Measurements from ENCODE around the gene MYB.
"Not testable (repeated sequence)": the region's sequence is repeated elsewhere in the genome, so short reads cannot be mapped to it uniquely, and the experiment has no call there.

Gene MYB

DNA sequence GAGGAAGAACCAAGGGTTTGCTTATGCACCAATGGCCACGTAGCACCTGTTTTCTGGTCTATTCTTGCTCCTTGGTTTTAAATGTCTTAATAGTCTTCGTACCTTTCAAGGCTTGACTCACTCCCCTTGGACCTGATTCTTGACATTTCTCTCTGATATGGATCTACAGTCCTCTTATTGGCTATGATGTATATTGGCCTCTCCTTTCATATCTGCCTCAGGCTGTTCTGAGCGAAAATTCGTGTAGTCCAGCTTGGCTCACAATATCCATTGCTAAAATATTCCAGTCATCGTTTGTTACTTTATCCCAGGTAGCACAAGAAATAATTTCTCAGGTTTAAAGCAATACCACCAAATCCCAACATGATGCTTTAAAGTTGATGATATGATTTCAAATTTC, 59.6 kb downstream of the MYB start:
- Histone ChIP-seq H3K27me3 (ENCODE audit: control insufficient read depth in 1 of 2, insufficient read depth in 2 of 2, low read length in 2 of 2) (no peaks in the 10 kb centered on the region), H3K4me1 (ENCODE audit: control insufficient read depth in 1 of 2, insufficient read depth in 2 of 2, low read length in 2 of 2) (peaks cover 7 to 13% of the 10 kb centered on the region in 2 donors), H3K27ac (ENCODE audit: low read depth, low read length) (no peak overlapping the region), H3K36me3 (ENCODE audit: control insufficient read depth in 1 of 2, insufficient read depth in 2 of 2, low read length in 2 of 2) (no peaks in the 10 kb centered on the region), H3K9ac (ENCODE audit: low read depth in 1 of 2, low read length in 2 of 2) (no peak overlapping the region), H3K9me3 (ENCODE audit: control insufficient read depth in 1 of 2, low read length in 2 of 2) (no peaks in the 10 kb centered on the region), H3K4me3 (ENCODE audit: low read depth in 1 of 2, low read length in 2 of 2) (no peak overlapping the region)

- Histone ChIP-seq H3K27me3 (ENCODE audit: control insufficient read depth in 1 of 2, insufficient read depth in 2 of 2, low read length in 2 of 2) (no peaks in the 10 kb centered on the region), H3K4me3 (ENCODE audit: low read depth in 1 of 2, low read length in 2 of 2) (no peak overlapping the region), H3K36me3 (ENCODE audit: control insufficient read depth in 1 of 2, insufficient read depth in 2 of 2, low read length in 2 of 2) (no peaks in the 10 kb centered on the region), H3K27ac (ENCODE audit: low read depth, low read length) (no peak overlapping the region), H3K4me1 (ENCODE audit: control insufficient read depth in 1 of 2, insufficient read depth in 2 of 2, low read length in 2 of 2) (peaks cover 7 to 13% of the 10 kb centered on the region in 2 donors), H3K9me3 (ENCODE audit: control insufficient read depth in 1 of 2, low read length in 2 of 2) (no peaks in the 10 kb centered on the region), H3K9ac (ENCODE audit: low read depth in 1 of 2, low read length in 2 of 2) (no peak overlapping the region)
Observed at GRCh38 chr6:135243871-135244796, 63.0 kb downstream of the MYB start.

GRCh38 chr6:135244805-135245204, 63.7 kb downstream of the MYB start:
- no peak overlapping the region for H3K27ac ChIP-seq (ENCODE audit: low read depth, low read length)

GRCh38 chr6:135246412-135247012, 65.4 kb downstream of the MYB start:
- H3K36me3 ChIP-seq (ENCODE audit: control insufficient read depth in 1 of 2, insufficient read depth in 2 of 2, low read length in 2 of 2); H3K9me3 ChIP-seq (ENCODE audit: control insufficient read depth in 1 of 2, low read length in 2 of 2); H3K27me3 ChIP-seq (ENCODE audit: control insufficient read depth in 1 of 2, insufficient read depth in 2 of 2, low read length in 2 of 2); H3K9ac ChIP-seq (ENCODE audit: low read depth in 1 of 2, low read length in 2 of 2); H3K27ac ChIP-seq (ENCODE audit: low read depth, low read length); H3K4me3 ChIP-seq (ENCODE audit: low read depth in 1 of 2, low read length in 2 of 2): not testable (repeated sequence)
- peaks cover 16 to 25% of the 10 kb centered on the region in 2 donors for H3K4me1 ChIP-seq (ENCODE audit: control insufficient read depth in 1 of 2, insufficient read depth in 2 of 2, low read length in 2 of 2)

More at GRCh38 chr6:135244805-135245204, 63.7 kb downstream of the MYB start:
- Histone ChIP-seq H3K27me3 (ENCODE audit: control insufficient read depth in 1 of 2, insufficient read depth in 2 of 2, low read length in 2 of 2) (no peaks in the 10 kb centered on the region), H3K36me3 (ENCODE audit: control insufficient read depth in 1 of 2, insufficient read depth in 2 of 2, low read length in 2 of 2) (no peaks in the 10 kb centered on the region), H3K4me3 (ENCODE audit: low read depth in 1 of 2, low read length in 2 of 2) (no peak overlapping the region), H3K9ac (ENCODE audit: low read depth in 1 of 2, low read length in 2 of 2) (no peak overlapping the region), H3K9me3 (ENCODE audit: control insufficient read depth in 1 of 2, low read length in 2 of 2) (no peaks in the 10 kb centered on the region), H3K4me1 (ENCODE audit: control insufficient read depth in 1 of 2, insufficient read depth in 2 of 2, low read length in 2 of 2) (peaks cover 7 to 13% of the 10 kb centered on the region in 2 donors)

GRCh38 chr6:135250234-135250633, 69.1 kb downstream of the MYB start:
- Histone ChIP-seq H3K27ac (ENCODE audit: low read depth, low read length) (no peak overlapping the region), H3K9ac (ENCODE audit: low read depth in 1 of 2, low read length in 2 of 2) (no peak overlapping the region), H3K36me3 (ENCODE audit: control insufficient read depth in 1 of 2, insufficient read depth in 2 of 2, low read length in 2 of 2) (no peaks in the 10 kb centered on the region), H3K4me1 (ENCODE audit: control insufficient read depth in 1 of 2, insufficient read depth in 2 of 2, low read length in 2 of 2) (peaks cover 21 to 32% of the 10 kb centered on the region in 2 donors), H3K9me3 (ENCODE audit: control insufficient read depth in 1 of 2, low read length in 2 of 2) (no peaks in the 10 kb centered on the region), H3K4me3 (ENCODE audit: low read depth in 1 of 2, low read length in 2 of 2) (no peak overlapping the region), H3K27me3 (ENCODE audit: control insufficient read depth in 1 of 2, insufficient read depth in 2 of 2, low read length in 2 of 2) (no peaks in the 10 kb centered on the region)

- no peaks in the 10 kb centered on the region for H3K36me3 ChIP-seq (ENCODE audit: control insufficient read depth in 1 of 2, insufficient read depth in 2 of 2, low read length in 2 of 2)
- H3K9ac ChIP-seq (ENCODE audit: low read depth in 1 of 2, low read length in 2 of 2): no peak overlapping the region
- peaks cover 21 to 32% of the 10 kb centered on the region in 2 donors for H3K4me1 ChIP-seq (ENCODE audit: control insufficient read depth in 1 of 2, insufficient read depth in 2 of 2, low read length in 2 of 2)
- no peak overlapping the region for H3K4me3 ChIP-seq (ENCODE audit: low read depth in 1 of 2, low read length in 2 of 2)
- H3K27ac ChIP-seq (ENCODE audit: low read depth, low read length): no peak overlapping the region
- H3K9me3 ChIP-seq (ENCODE audit: control insufficient read depth in 1 of 2, low read length in 2 of 2): no peaks in the 10 kb centered on the region
- no peaks in the 10 kb centered on the region for H3K27me3 ChIP-seq (ENCODE audit: control insufficient read depth in 1 of 2, insufficient read depth in 2 of 2, low read length in 2 of 2)
Observed at GRCh38 chr6:135250751-135251497, 69.8 kb downstream of the MYB start.

GRCh38 chr6:135251498-135252441, 70.7 kb downstream of the MYB start:
- Histone ChIP-seq H3K27me3 (ENCODE audit: control insufficient read depth in 1 of 2, insufficient read depth in 2 of 2, low read length in 2 of 2) (no peaks in the 10 kb centered on the region), H3K9ac (ENCODE audit: low read depth in 1 of 2, low read length in 2 of 2) (no peak overlapping the region), H3K4me3 (ENCODE audit: low read depth in 1 of 2, low read length in 2 of 2) (peak overlapping the region in 1 of 2 donors; percentile 13), H3K4me1 (ENCODE audit: control insufficient read depth in 1 of 2, insufficient read depth in 2 of 2, low read length in 2 of 2) (peaks cover 21 to 36% of the 10 kb centered on the region in 2 donors), H3K9me3 (ENCODE audit: control insufficient read depth in 1 of 2, low read length in 2 of 2) (no peaks in the 10 kb centered on the region), H3K27ac (ENCODE audit: low read depth, low read length) (no peak overlapping the region), H3K36me3 (ENCODE audit: control insufficient read depth in 1 of 2, insufficient read depth in 2 of 2, low read length in 2 of 2) (no peaks in the 10 kb centered on the region)

GRCh38 chr6:135254471-135254870, 73.4 kb downstream of the MYB start:
- Histone ChIP-seq H3K9ac (ENCODE audit: low read depth in 1 of 2, low read length in 2 of 2) (no peak overlapping the region), H3K36me3 (ENCODE audit: control insufficient read depth in 1 of 2, insufficient read depth in 2 of 2, low read length in 2 of 2) (no peaks in the 10 kb centered on the region), H3K9me3 (ENCODE audit: control insufficient read depth in 1 of 2, low read length in 2 of 2) (no peaks in the 10 kb centered on the region), H3K4me3 (ENCODE audit: low read depth in 1 of 2, low read length in 2 of 2) (no peak overlapping the region), H3K27me3 (ENCODE audit: control insufficient read depth in 1 of 2, insufficient read depth in 2 of 2, low read length in 2 of 2) (no peaks in the 10 kb centered on the region), H3K4me1 (ENCODE audit: control insufficient read depth in 1 of 2, insufficient read depth in 2 of 2, low read length in 2 of 2) (peaks cover 21 to 43% of the 10 kb centered on the region in 2 donors), H3K27ac (ENCODE audit: low read depth, low read length) (no peak overlapping the region)

- no peaks in the 10 kb centered on the region for H3K36me3 ChIP-seq (ENCODE audit: control insufficient read depth in 1 of 2, insufficient read depth in 2 of 2, low read length in 2 of 2)
- H3K27ac ChIP-seq (ENCODE audit: low read depth, low read length): no peak overlapping the region
- H3K4me3 ChIP-seq (ENCODE audit: low read depth in 1 of 2, low read length in 2 of 2): no peak overlapping the region
- no peaks in the 10 kb centered on the region for H3K9me3 ChIP-seq (ENCODE audit: control insufficient read depth in 1 of 2, low read length in 2 of 2)
- no peak overlapping the region for H3K9ac ChIP-seq (ENCODE audit: low read depth in 1 of 2, low read length in 2 of 2)
- H3K27me3 ChIP-seq (ENCODE audit: control insufficient read depth in 1 of 2, insufficient read depth in 2 of 2, low read length in 2 of 2): no peaks in the 10 kb centered on the region
- H3K4me1 ChIP-seq (ENCODE audit: control insufficient read depth in 1 of 2, insufficient read depth in 2 of 2, low read length in 2 of 2): peaks cover 13 to 28% of the 10 kb centered on the region in 2 donors
Observed at GRCh38 chr6:135256866-135257265, 75.8 kb downstream of the MYB start.

Data from duodenal mucosa (tissue), 2 donors.